H9 (cell line): ENCODE results near the gene CHMP4A. TPM values are rescaled to one million over a fixed set of nuclear protein-coding genes. Genes with fewer than 3 reads are reported as not detected.
A peak's percentile ranks its signal among the peaks of the same experiment; 100 is the strongest.

Experiments
- DNase-seq: peaks from one replicate; pipeline ENCODE4 v3.0.0-alpha.2; 2017
- H2AFZ ChIP-seq: one replicate; pipeline ENCODE4 v1.6.1; 2013; ENCODE audit warnings: mild to moderate bottlenecking, low read length, control low read depth, moderate library complexity
- H2AK5ac ChIP-seq: 2 replicates; pipeline ENCODE4 v1.6.1; 2013; ENCODE audit warnings: low read length, control low read depth, mixed read lengths; ENCODE audit not compliant: insufficient read length
- H2BK120ac ChIP-seq: one replicate; pipeline ENCODE4 v1.6.1; 2013; ENCODE audit warnings: low read depth, mild to moderate bottlenecking, low read length, control low read depth, inconsistent platforms; ENCODE audit not compliant: poor library complexity, severe bottlenecking
- H2BK12ac ChIP-seq: 2 replicates; pipeline ENCODE4 v1.6.1; 2013; ENCODE audit warnings: low read length, control low read depth, mixed read lengths, low read depth; ENCODE audit not compliant: insufficient read length
- H2BK15ac ChIP-seq: 2 replicates; pipeline ENCODE4 v1.6.1; 2013; ENCODE audit warnings: low read depth, low read length, control low read depth
- H2BK20ac ChIP-seq: one replicate; pipeline ENCODE4 v1.6.1; 2013; ENCODE audit warnings: low read depth, mild to moderate bottlenecking, low read length, control low read depth, inconsistent platforms; ENCODE audit not compliant: poor library complexity, severe bottlenecking
- H2BK5ac ChIP-seq: 2 replicates; pipeline ENCODE4 v1.6.1; 2013; ENCODE audit warnings: low read length, control low read depth, mixed read lengths; ENCODE audit not compliant: insufficient read length
- H3K14ac ChIP-seq: 2 replicates; pipeline ENCODE4 v1.6.1; 2013; ENCODE audit warnings: low read length, control low read depth; ENCODE audit not compliant: insufficient read depth
- H3K18ac ChIP-seq: 2 replicates; pipeline ENCODE4 v1.6.1; 2013; ENCODE audit warnings: low read depth, mild to moderate bottlenecking, mixed read lengths, low read length, control low read depth; ENCODE audit not compliant: insufficient read length
- H3K23ac ChIP-seq: 2 replicates; pipeline ENCODE4 v1.6.1; 2013; ENCODE audit warnings: low read length, control low read depth, mixed read lengths, low read depth; ENCODE audit not compliant: insufficient read length
- H3K23me2 ChIP-seq: 2 replicates; pipeline ENCODE4 v1.6.1; 2013; ENCODE audit warnings: low read depth, mild to moderate bottlenecking, mixed read lengths, low read length, control low read depth; ENCODE audit not compliant: insufficient read length, poor library complexity, severe bottlenecking
- H3K27ac ChIP-seq: 2 replicates; pipeline ENCODE4 v1.5.1; 2013; ENCODE audit warnings: low read length, control low read depth, mixed read lengths, low read depth; ENCODE audit not compliant: insufficient read length
- H3K27me3 ChIP-seq: 2 replicates; pipeline ENCODE4 v1.6.1; 2013; ENCODE audit warnings: low read length, control low read depth, inconsistent platforms; ENCODE audit not compliant: insufficient read depth
- H3K4ac ChIP-seq: 2 replicates; pipeline ENCODE4 v1.6.1; 2013; ENCODE audit warnings: low read depth, mild to moderate bottlenecking, control low read depth, inconsistent platforms, low read length, moderate library complexity
- H3K4me1 ChIP-seq: 2 replicates; pipeline ENCODE4 v1.6.1; 2013; ENCODE audit warnings: low read length, control low read depth, inconsistent platforms; ENCODE audit not compliant: insufficient read depth
- H3K4me2 ChIP-seq: 2 replicates; pipeline ENCODE4 v1.6.1; 2013; ENCODE audit warnings: low read length, control low read depth, mixed read lengths; ENCODE audit not compliant: insufficient read length, insufficient read depth
- H3K56ac ChIP-seq: 2 replicates; pipeline ENCODE4 v1.6.1; 2013; ENCODE audit warnings: low read depth, mild to moderate bottlenecking, mixed read lengths, low read length, control low read depth; ENCODE audit not compliant: insufficient read length
- H3K79me1 ChIP-seq: 2 replicates; pipeline ENCODE4 v1.6.1; 2013; ENCODE audit warnings: low read depth, mild to moderate bottlenecking, moderate library complexity, low read length, control low read depth, inconsistent platforms; ENCODE audit not compliant: insufficient read depth, poor library complexity, severe bottlenecking
- H3K79me2 ChIP-seq: 2 replicates; pipeline ENCODE4 v1.6.1; 2013; ENCODE audit warnings: low read length, control low read depth, inconsistent platforms; ENCODE audit not compliant: insufficient read depth
- H3K9ac ChIP-seq: 2 replicates; pipeline ENCODE4 v1.6.1; 2013; ENCODE audit warnings: low read length, control low read depth, mixed read lengths; ENCODE audit not compliant: insufficient read length; ENCODE audit errors: extremely low read depth
- H3K9me3 ChIP-seq: one replicate; pipeline ENCODE4 v1.6.1; 2013; ENCODE audit warnings: low read depth, low read length, inconsistent platforms; ENCODE audit not compliant: control insufficient read depth
- H3T11ph ChIP-seq: one replicate; pipeline ENCODE4 v1.6.1; 2013; ENCODE audit warnings: mild to moderate bottlenecking, low read length, control low read depth, inconsistent platforms
- H4K20me1 ChIP-seq: one replicate; pipeline ENCODE4 v1.6.1; 2013; ENCODE audit not compliant: control insufficient read depth, insufficient read length, insufficient read depth
- H4K5ac ChIP-seq: 2 replicates; pipeline ENCODE4 v1.6.1; 2013; ENCODE audit warnings: low read depth, mild to moderate bottlenecking, mixed read lengths, low read length, control low read depth; ENCODE audit not compliant: insufficient read length
- H4K8ac ChIP-seq: replicated peaks from 2 replicates; pipeline ENCODE4 v1.6.1; 2013; ENCODE audit warnings: low read length, control low read depth, mixed read lengths, low read depth; ENCODE audit not compliant: insufficient read length
- H4K91ac ChIP-seq: 2 replicates; pipeline ENCODE4 v1.6.1; 2013; ENCODE audit warnings: low read depth, mild to moderate bottlenecking, moderate library complexity, mixed read lengths, low read length, control low read depth; ENCODE audit not compliant: insufficient read length
- H3K27ac Mint-ChIP-seq, 3 experiments: 2 replicates in 2 of 3; 3 replicates in 1 of 3; pipeline ENCODE4 v1.8.0; 2020 to 2021; ENCODE audit warnings: mixed read lengths in 3 of 3, mild to moderate bottlenecking in 1 of 3, moderate library complexity in 1 of 3
- H3K27me3 Mint-ChIP-seq: 2 replicates; pipeline ENCODE4 v1.8.0; 2021; ENCODE audit warnings: low read depth, mild to moderate bottlenecking, moderate library complexity, mixed read lengths
- H3K36me3 Mint-ChIP-seq, 3 experiments: 2 replicates in 2 of 3; 3 replicates in 1 of 3; pipeline ENCODE4 v1.8.0; 2020 to 2021; ENCODE audit warnings: low read depth in 3 of 3, mixed read lengths in 3 of 3; ENCODE audit not compliant: insufficient read depth in 1 of 3
- H3K4me1 Mint-ChIP-seq, 2 experiments: 2 replicates each; pipeline ENCODE4 v1.8.0; 2020; ENCODE audit warnings: mixed read lengths in 2 of 2
- H3K4me3 Mint-ChIP-seq, 2 experiments: 2 replicates in 1 of 2; 3 replicates in 1 of 2; pipeline ENCODE4 v1.8.0; 2020 to 2021; ENCODE audit warnings: mild to moderate bottlenecking in 2 of 2, mixed read lengths in 2 of 2, moderate library complexity in 1 of 2
- H3K9me3 Mint-ChIP-seq, 2 experiments: 2 replicates in 1 of 2; 3 replicates in 1 of 2; pipeline ENCODE4 v1.8.0; 2020; ENCODE audit warnings: mild to moderate bottlenecking in 2 of 2, mixed read lengths in 2 of 2, moderate library complexity in 1 of 2
- WGBS: extraction: QIAGEN DNeasy Blood & Tissue Kit; methylation state at CpG from one replicate; pipeline ENCODE4 v1.1.7; 2013; ENCODE audit warnings: missing lambda C conversion rate, low lambda C conversion rate, mixed read lengths; ENCODE audit not compliant: insufficient read length; ENCODE audit errors: extremely low coverage; 5-methylcytosine and 5-hydroxymethylcytosine counted together
- total RNA-seq: library from RNA; stranded (reverse); gene quantifications from 2 replicates; pipeline ENCODE4 v1.2.1, GENCODE V29; 2021
- TF ChIP-seq, protein P1 (sequence below): fragments of 200-600 bp; sonication (generic); conservative IDR thresholded peaks from 3 replicates; pipeline ENCODE4 v1.8.0; 2021; ENCODE audit warnings: antibody characterized with exemption, mild to moderate bottlenecking

The CHMP4A gene
- total RNA-seq, 1 experiment from 2014 or later: 46.2 TPM

DNA sequence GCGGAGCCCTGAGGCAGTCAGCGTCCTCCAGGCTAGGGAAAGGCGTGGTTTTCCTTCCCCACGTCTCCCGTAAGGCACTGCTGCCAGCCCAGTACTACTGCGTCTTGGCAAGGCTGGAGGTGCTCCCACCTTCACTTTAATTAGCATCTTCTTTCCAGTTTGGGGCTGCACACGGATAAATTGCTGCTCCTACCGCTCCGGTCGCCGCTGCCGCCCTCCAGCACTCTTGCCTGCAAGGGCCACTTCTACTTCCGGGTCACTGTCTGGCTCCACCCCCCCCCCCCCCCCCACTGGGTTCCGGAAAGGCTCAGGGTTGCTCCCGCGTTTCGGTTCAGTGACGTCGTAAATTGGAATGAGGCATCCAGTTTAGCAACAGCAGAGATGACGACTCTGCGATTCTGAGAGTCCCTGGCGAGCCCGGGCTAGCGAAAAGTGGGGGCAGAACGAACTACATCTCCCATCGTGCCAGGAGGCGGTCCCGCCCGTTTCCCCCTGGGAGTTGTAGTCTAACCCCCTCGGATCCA, 18.9 kb upstream of the CHMP4A start, which contains the start of gene NEDD8:
NEDD8 (minus strand) TSS at position 247 of the 524 bp plus-strand sequence; CDS start at position 147, 100 bp downstream.
- H4K8ac ChIP-seq: peak within 1 kb of the TSS; percentile 47
- H3K14ac ChIP-seq: peak within 1 kb of the TSS; percentile 49
- peaks cover 15% of the 10 kb centered on the region for H3K23me2 ChIP-seq
- no peak within 1 kb of the TSS for H2BK15ac ChIP-seq
- H3K18ac ChIP-seq: peak within 1 kb of the TSS; percentile 83
- H3K4me2 ChIP-seq: peak within 1 kb of the TSS; percentile 99
- H3K27ac ChIP-seq: peak within 1 kb of the TSS; percentile 57
- no peaks in the 10 kb centered on the region for H3K9me3 Mint-ChIP-seq
- H3K79me1 ChIP-seq: peaks cover 11% of the 10 kb centered on the region
- H4K91ac ChIP-seq: no peak within 1 kb of the TSS
- peaks cover 8 to 22% of the 10 kb centered on the region in 2 experiments for H3K4me1 Mint-ChIP-seq
- H3K4ac ChIP-seq: no peak within 1 kb of the TSS
- H2BK12ac ChIP-seq: no peak within 1 kb of the TSS
- no peak within 1 kb of the TSS for H3T11ph ChIP-seq
- no peaks in the 10 kb centered on the region for H3K9me3 ChIP-seq
- peak within 1 kb of the TSS; percentile 96 to 99 (median 98) for H3K27ac Mint-ChIP-seq
- H2BK5ac ChIP-seq: peak within 1 kb of the TSS; percentile 1
- peak within 1 kb of the TSS; percentile 32 for H2AFZ ChIP-seq
- H3K79me2 ChIP-seq: peaks cover 3% of the 10 kb centered on the region; the same call in 1 of the 2 replicates
- no peaks in the 10 kb centered on the region for H4K20me1 ChIP-seq
- 0 out of 2 replicates have a peak, but pooled peaks cover 6% of the 10 kb centered on the region for H3K4me1 ChIP-seq
- H3K56ac ChIP-seq: no peak within 1 kb of the TSS
- no peak within 1 kb of the TSS for H4K5ac ChIP-seq
- H3K27me3 Mint-ChIP-seq: no peaks in the 10 kb centered on the region
- peaks cover 18 to 44% (median 40%) of the 10 kb centered on the region in 3 experiments; a peak in 6 of 7 replicates for H3K36me3 Mint-ChIP-seq
- peak; percentile 89 for DNase-seq
- no peak within 1 kb of the TSS for H2BK20ac ChIP-seq
- H3K23ac ChIP-seq: no peak within 1 kb of the TSS
- no peak within 1 kb of the TSS for H2AK5ac ChIP-seq
- H3K9ac ChIP-seq: peak within 1 kb of the TSS; percentile 89
- TF ChIP-seq, protein P1, sequence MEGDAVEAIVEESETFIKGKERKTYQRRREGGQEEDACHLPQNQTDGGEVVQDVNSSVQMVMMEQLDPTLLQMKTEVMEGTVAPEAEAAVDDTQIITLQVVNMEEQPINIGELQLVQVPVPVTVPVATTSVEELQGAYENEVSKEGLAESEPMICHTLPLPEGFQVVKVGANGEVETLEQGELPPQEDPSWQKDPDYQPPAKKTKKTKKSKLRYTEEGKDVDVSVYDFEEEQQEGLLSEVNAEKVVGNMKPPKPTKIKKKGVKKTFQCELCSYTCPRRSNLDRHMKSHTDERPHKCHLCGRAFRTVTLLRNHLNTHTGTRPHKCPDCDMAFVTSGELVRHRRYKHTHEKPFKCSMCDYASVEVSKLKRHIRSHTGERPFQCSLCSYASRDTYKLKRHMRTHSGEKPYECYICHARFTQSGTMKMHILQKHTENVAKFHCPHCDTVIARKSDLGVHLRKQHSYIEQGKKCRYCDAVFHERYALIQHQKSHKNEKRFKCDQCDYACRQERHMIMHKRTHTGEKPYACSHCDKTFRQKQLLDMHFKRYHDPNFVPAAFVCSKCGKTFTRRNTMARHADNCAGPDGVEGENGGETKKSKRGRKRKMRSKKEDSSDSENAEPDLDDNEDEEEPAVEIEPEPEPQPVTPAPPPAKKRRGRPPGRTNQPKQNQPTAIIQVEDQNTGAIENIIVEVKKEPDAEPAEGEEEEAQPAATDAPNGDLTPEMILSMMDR: no peak
- H3K27me3 ChIP-seq: no peaks in the 10 kb centered on the region
- no peak within 1 kb of the TSS for H2BK120ac ChIP-seq
- no CpG with 5 or more reads among the region's 30 CpGs for WGBS
- H3K4me3 Mint-ChIP-seq: peak within 1 kb of the TSS; percentile 98 to 99
